Cardiac septum (tissue), 1 donor: Measurements from ENCODE around the gene SAP30L. TPM values are rescaled to one million over a fixed set of nuclear protein-coding genes. Genes with fewer than 3 reads are reported as not detected.
A peak's percentile ranks its signal among the peaks of the same experiment; 100 is the strongest.

Source experiments
- DNase-seq: peaks from one replicate; pipeline ENCODE4 v3.0.0-alpha.2; 2020; ENCODE audit warnings: low spot score
- intact Hi-C: fragments of 100-400 bp; cut with DNase I; formaldehyde crosslinking; loops from one replicate; pipeline ENCODE4 v1.14.0; 2022
- total RNA-seq: library from RNA; stranded (reverse); fragmentation: NEBNext Ultra II Directional; extraction: Animal tissue kit (Norgen Biotek cat#: 25700); gene quantifications from one replicate; pipeline ENCODE4 v1.2.1, GENCODE V29; 2021
- donor health status: DM: no; HTN: no; CAD: no.

Gene SAP30L
- total RNA-seq, 1 donor from 2014 or later, result 32.3 TPM

GRCh38 chr5:154412925-154413324, 32.9 kb upstream of the SAP30L start:
- intact Hi-C loops, result no loop called here

GRCh38 chr5:154415114-154415513, 30.7 kb upstream of the SAP30L start:
- intact Hi-C loops, result no loop called here
- DNase-seq, result no peak

More at GRCh38 chr5:154412925-154413324, 32.9 kb upstream of the SAP30L start:
- no peak for DNase-seq

- DNase-seq, result no peak
- intact Hi-C loops, result no loop called here
Measured at GRCh38 chr5:154418344-154418820, 27.4 kb upstream of the SAP30L start.

- DNase-seq, result no peak
- intact Hi-C loops, result no loop called here
Measured at GRCh38 chr5:154419236-154419635, 26.6 kb upstream of the SAP30L start.

- DNase-seq, result no peak
- intact Hi-C loops, result no loop called here
Measured at GRCh38 chr5:154421868-154422267, 23.9 kb upstream of the SAP30L start.

- intact Hi-C loops, result no loop called here
Measured at GRCh38 chr5:154422298-154422697, 23.5 kb upstream of the SAP30L start.

GRCh38 chr5:154428208-154428607, 17.6 kb upstream of the SAP30L start:
- intact Hi-C loops, result no loop called here
- no peak for DNase-seq

More at GRCh38 chr5:154422298-154422697, 23.5 kb upstream of the SAP30L start:
- DNase-seq, result no peak

GRCh38 chr5:154429341-154429740, 16.5 kb upstream of the SAP30L start:
- DNase-seq, result no peak
- intact Hi-C loops, result no loop called here

- DNase-seq, result no peak
- intact Hi-C loops, result no loop called here
Measured at GRCh38 chr5:154430466-154430865, 15.3 kb upstream of the SAP30L start.

GRCh38 chr5:154430961-154431630, 14.7 kb upstream of the SAP30L start:
- intact Hi-C loops, result no loop called here

GRCh38 chr5:154435226-154435625, 10.6 kb upstream of the SAP30L start:
- intact Hi-C loops, result no loop called here
- no peak for DNase-seq

More at GRCh38 chr5:154430961-154431630, 14.7 kb upstream of the SAP30L start:
- DNase-seq, result no peak

- DNase-seq, result no peak
- intact Hi-C loops, result no loop called here
Measured at GRCh38 chr5:154437281-154437965, 8.4 kb upstream of the SAP30L start.

- no peak for DNase-seq
- intact Hi-C loops, result no loop called here
Measured at GRCh38 chr5:154440540-154440939, 5.3 kb upstream of the SAP30L start.

GRCh38 chr5:154442801-154443200, 3.0 kb upstream of the SAP30L start:
- DNase-seq, result no peak
- intact Hi-C loops, result no loop called here

- intact Hi-C loops, result no loop called here
- DNase-seq, result no peak
Measured at GRCh38 chr5:154444556-154445421, 1.0 kb upstream of the SAP30L start.

- peak; percentile 81 for DNase-seq
Measured at GRCh38 chr5:154446195-154447088, 645 bp downstream of the SAP30L start.

GRCh38 chr5:154447089-154447725, 1.4 kb downstream of the SAP30L start:
- no peak for DNase-seq
- intact Hi-C loops, result no loop called here

More at GRCh38 chr5:154446195-154447088, 645 bp downstream of the SAP30L start:
- intact Hi-C loops, result no loop called here

- intact Hi-C loops, result no loop called here
- no peak for DNase-seq
Measured at GRCh38 chr5:154449786-154450185, 4.0 kb downstream of the SAP30L start.

GRCh38 chr5:154451957-154452356, 6.2 kb downstream of the SAP30L start:
- intact Hi-C loops, result no loop called here
- no peak for DNase-seq
